Fibroblast of villous mesenchyme (primary cell): ENCODE measurements around the gene EN2. TPM values are rescaled to one million over a fixed set of nuclear protein-coding genes. Genes with fewer than 3 reads are reported as not detected.

Source experiments
- DNase-seq: peaks from one replicate; pipeline ENCODE4 v3.0.0-alpha.2; 2010; ENCODE audit warnings: low read depth
- H3K4me3 ChIP-seq: 2 replicates; pipeline ENCODE4 v1.5.1; 2011; ENCODE audit warnings: low read depth, mild to moderate bottlenecking, low read length
- total RNA-seq: library from RNA; depleted of rRNA; stranded (reverse); fragments of >200 nt; gene quantifications from 2 replicates; pipeline ENCODE4 v1.2.3, GENCODE V29; 2012
- TF ChIP-seq, protein P1 (sequence below): IDR thresholded peaks from 2 replicates; pipeline ENCODE4 v1.5.1; 2012; ENCODE audit warnings: low read depth, mild to moderate bottlenecking, low read length; ENCODE audit not compliant: insufficient read depth

Gene EN2
- total RNA-seq, 1 donor, result not detected

DNA sequence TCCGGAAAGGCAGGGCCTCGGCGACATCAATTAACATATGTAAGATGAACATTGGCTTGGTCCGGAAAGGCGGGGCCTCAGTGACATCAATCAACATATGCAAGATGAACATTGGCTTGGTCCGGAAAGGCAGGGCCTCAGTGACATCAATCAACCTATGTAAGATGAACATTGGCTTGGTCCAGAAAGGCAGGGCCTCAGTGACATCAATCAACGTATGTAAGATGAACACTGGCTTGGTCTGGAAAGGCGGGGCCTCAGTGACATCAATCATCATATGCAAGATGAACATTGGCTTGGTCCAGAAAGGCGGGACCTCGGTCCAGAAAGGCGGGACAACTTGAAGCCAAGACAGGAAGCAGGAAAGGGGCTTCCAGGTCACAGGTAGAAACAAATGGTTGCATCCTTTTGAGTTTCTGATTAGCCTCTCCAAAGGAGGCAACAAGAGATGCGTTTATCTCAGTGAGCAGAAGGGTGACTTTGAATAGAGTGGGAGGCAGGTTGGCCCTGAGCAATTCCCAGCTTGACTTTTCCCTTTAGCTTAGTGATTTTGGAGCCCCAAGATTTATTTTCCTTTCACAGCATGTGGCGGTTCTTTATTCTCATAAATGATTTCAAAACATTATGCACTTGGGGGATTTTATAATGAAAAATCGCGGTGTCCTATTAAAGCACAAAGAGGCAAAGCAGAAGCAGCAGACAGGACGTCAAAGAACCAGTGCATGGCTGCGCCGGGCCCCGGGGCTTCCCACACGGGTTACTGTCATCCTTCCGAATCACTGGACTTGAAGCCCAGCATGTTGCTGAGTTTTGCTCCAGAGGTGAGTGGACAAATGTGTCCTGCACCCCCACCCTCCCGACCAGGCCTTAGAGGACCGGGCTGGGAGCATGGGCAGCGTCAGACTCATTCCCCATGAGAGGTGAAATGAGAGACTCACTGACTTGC lies 43.1 kb upstream of the EN2 start:
- no peak overlapping the region for H3K4me3 ChIP-seq
- TF ChIP-seq, protein P1, sequence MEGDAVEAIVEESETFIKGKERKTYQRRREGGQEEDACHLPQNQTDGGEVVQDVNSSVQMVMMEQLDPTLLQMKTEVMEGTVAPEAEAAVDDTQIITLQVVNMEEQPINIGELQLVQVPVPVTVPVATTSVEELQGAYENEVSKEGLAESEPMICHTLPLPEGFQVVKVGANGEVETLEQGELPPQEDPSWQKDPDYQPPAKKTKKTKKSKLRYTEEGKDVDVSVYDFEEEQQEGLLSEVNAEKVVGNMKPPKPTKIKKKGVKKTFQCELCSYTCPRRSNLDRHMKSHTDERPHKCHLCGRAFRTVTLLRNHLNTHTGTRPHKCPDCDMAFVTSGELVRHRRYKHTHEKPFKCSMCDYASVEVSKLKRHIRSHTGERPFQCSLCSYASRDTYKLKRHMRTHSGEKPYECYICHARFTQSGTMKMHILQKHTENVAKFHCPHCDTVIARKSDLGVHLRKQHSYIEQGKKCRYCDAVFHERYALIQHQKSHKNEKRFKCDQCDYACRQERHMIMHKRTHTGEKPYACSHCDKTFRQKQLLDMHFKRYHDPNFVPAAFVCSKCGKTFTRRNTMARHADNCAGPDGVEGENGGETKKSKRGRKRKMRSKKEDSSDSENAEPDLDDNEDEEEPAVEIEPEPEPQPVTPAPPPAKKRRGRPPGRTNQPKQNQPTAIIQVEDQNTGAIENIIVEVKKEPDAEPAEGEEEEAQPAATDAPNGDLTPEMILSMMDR, result no peak
- no peak for DNase-seq

DNA sequence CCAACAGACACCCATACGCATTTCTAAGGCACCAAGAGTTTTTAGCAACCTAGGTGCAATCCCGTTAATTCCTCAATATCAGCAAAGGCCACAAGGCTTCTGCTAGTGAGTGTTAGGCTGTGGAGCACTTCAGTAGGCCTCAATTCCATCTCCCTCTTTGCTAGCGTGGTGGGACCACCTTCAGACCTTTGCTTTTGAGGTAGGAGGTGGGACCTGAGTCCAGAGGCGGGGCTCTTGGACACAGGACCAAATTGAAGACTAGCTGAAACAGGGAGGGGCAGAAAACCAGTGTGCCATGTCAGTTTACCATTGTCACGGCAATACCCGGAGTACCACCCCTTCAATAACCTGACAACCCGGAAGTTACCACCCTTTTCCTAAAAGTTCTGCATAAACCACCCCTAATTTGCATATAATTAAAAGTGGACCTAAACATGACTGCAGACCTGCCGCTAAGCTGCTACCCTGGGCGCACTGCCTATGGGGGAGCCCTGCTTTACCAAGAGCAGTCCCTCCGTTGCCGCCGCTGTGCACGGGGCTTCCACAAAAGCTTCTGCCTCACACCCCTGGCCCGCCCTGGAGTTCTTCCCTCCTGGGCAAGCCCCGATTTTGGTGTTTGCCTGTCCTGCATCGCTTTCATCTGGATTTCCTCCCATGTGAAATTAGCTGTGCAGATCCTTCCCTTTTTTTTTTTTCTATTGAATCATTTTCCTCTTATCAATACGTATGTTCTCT lies 41.1 kb upstream of the EN2 start:
- no peak for DNase-seq
- H3K4me3 ChIP-seq, result no peak overlapping the region
- TF ChIP-seq, protein P1, result no peak

DNA sequence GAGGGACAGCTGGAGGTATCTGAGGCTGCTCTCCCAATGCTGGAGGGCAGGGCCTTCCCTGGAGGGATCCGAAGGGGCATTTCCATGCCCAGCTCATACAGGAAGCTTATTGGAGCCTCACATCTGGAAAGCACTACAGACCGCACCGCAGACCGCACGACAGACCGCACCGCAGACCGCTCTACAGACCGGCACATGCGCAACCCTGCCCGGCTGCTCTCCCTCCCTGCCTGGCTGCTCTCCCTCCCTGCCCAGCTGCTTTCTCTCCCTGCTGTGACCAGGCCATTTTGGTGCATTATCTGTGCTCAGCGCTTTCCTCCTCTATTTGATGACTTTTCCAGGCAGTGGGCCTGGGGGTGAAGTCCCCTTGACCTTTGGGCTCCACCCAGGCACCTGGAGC lies 39.6 kb upstream of the EN2 start:
- TF ChIP-seq, protein P1, result no peak

DNA sequence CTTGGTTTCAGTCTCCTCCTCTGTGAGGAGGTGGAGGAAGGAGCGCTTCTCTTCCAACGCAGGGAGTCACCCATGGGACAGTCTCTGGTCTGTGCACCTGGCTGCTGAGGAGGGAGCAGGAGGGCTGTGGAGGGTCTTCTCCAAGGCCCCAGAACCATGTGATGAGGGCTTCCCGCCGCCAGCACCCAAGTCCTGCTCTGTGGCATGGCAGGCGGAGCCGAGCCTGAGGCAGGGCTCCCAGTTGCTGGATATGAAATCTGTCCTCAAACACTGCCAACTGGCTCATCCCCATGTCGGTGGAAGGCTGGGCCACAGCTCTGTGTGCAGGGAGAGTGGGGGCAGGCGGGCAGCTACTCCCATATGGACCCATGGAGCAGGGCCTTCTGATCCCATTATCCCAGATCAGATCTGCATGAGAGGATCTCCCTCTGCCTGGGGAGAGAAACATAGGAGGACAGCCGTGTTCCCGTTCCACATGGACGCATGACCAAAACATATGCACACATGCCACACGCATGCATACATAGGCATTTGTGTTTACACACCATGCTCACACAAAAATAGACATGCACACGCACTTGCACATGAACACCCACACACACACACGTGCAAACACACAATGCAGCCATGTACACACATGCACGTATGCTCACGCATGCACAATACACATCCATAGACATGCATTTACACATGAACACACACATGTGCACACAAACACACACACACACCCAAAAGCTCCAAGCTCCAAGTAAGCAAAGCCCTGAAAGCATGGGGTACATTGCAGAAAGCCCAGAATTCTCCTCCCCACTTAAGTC lies 38.8 kb upstream of the EN2 start:
- no peak overlapping the region for H3K4me3 ChIP-seq
- DNase-seq, result no peak

More for the DNA sequence above, 39.6 kb upstream of the EN2 start:
- H3K4me3 ChIP-seq, result no peak overlapping the region
- no peak for DNase-seq

DNA sequence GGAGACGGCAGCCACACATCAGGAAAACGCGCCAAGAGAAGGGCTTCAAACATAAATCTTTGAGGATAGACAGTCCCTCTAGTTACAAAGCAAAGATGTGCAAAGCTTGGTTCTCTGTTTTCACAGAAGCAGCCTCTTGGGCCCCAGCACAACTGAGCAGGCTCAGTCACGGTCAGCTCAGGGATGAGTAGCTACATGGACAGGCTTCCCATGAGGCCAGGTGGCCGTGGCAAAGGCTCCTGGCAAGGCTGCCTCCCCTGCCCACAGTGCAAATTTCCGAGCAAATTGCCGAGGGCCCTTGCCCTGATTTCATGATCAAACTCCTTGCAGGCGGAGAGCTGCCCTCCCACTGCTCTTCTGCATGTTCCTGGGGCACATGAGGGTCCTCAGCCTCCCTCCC lies 37.8 kb upstream of the EN2 start:
- no peak overlapping the region for H3K4me3 ChIP-seq
- DNase-seq, result no peak
- TF ChIP-seq, protein P1, result no peak

More for the DNA sequence above, 38.8 kb upstream of the EN2 start:
- TF ChIP-seq, protein P1, result no peak

DNA sequence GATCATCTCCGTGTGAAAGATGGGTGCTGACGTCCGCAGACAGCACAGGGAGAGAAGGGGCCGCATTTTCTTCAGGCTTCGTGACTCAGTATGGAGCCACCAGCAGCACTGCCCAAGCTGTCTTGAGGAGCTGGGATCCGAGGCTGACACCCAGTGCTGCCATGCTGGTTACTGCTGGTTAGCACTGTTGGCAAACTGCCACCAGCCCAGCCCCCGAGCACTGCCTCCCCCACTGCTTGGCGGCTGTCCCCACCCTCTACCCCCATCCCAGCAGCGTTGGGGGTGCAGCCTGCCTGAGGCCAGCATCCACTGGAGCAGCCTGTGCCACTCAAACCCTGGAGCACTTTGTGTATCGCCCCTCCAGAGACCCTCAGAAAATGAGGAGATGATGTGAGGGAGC lies 35.8 kb upstream of the EN2 start:
- H3K4me3 ChIP-seq, result no peak overlapping the region
- no peak for DNase-seq
- TF ChIP-seq, protein P1, result no peak
